HG03135 (cell line): ENCODE data around the gene TIE1.
A peak's percentile ranks its signal among the peaks of the same experiment; 100 is the strongest.

Experiments
- ATAC-seq: cut with Tn5 transposase; IDR thresholded peaks from one replicate; pipeline ENCODE4 v1.9.1; 2021; ENCODE audit warnings: mild to moderate bottlenecking, moderate library complexity; ENCODE audit not compliant: unreplicated experiment

The TIE1 gene

GRCh38 chr1:43334453-43335205, 33.8 kb downstream of the TIE1 start:
- no peak for ATAC-seq

DNA sequence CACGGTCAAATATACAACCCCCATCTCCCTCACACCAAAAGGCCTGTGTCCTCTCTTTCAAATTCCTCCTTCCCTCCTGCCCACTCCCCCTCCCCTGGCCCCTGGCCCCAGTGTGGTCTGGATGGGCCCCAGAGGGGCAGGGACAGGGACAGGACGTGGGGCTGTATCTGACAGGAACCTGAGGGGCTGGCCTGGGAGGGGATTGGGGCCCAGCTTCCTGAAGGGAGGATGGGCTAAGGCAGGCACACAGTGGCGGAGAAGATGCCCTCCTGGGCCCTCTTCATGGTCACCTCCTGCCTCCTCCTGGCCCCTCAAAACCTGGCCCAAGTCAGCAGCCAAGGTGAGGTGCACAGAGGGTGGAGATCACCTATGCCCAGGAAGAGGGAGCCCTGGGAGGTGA, 36.8 kb downstream of the TIE1 start, which contains the start of gene MPL:
MPL (plus strand) TSS at position 231 of the 400 bp plus-strand sequence; CDS start at position 262, 31 bp downstream.
- no peak for ATAC-seq

DNA sequence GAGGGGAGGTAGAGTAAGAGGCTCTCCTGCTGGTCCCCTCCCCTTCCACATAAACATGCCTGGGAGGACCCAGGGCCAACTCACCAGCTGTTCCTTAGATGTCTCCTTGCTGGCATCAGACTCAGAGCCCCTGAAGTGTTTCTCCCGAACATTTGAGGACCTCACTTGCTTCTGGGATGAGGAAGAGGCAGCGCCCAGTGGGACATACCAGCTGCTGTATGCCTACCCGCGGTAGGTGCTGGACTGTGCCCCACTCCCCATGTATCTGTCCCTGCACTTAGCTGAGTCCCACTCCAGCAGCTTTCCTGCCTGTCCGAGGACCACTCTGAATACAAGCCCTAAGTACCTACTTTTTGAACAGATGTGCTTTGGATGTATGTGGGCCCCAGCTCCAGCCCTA, 37.2 kb downstream of the TIE1 start:
- ATAC-seq, result no peak

GRCh38 chr1:43339584-43340232, 38.9 kb downstream of the TIE1 start:
- no peak for ATAC-seq

DNA sequence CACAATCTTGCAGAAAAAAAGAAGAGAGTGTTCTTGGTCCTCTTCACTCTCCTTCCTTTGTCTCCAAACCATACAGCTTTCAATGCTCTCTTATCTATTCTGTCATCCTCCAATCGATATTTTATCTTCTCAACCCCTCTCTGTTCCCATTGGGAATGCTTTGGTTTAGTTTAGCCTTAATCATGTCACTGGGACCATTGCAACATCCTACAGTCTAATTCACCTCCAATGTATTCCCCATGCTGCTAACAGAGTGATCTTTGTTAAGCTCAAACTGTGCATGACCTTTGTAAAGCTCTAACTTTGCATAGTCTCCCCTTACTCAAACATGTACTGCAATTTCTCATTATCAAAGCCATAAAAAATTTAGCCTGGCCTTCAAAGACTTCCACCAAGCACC, 39.8 kb downstream of the TIE1 start:
- ATAC-seq, result no peak

DNA sequence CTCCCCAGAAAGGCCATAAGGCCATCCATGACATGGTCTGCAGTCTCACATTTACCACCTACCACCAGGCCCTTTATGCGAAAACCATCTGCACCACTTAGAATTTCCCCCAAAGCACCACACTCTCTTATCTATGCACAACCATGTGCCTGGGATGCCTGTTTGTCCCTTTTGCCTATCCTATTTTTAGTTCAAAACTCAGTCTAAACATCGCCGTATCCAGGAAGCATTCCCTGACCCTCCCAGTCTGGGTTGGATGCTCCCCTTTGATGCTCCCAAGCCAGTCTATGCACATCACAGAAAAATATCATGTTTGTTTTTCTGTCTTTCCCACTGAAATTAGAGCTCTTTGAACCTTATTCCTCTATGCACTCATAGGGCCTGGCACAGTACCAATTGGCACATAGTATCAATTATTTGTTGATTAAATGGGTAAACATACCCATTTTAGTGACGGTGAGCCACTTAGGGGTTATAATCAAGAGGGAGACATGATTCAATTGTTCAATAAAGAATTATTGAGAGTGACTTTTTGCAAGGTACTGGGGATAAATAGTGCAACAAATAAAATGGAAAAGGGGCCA, 43.6 kb downstream of the TIE1 start:
- no peak for ATAC-seq

DNA sequence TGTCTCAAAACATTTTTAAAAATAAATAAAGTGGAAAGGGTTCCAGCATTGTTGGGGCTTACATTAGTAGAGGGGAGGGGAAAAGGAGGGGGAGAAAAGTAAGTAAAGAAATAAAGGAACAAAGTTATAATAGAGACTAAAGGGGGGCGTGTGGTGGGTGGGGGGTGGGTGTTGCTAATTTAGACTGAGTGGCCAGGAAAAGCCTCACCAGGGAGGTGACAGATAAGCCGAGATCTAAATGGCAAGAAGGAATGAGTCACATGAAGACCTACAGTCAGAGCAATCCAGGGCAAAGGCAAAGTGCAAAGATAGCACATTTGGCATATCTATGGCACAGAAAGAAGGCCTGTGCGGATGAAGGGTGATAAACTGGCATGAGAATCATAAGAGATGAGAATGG, 44.3 kb downstream of the TIE1 start:
- no peak for ATAC-seq

DNA sequence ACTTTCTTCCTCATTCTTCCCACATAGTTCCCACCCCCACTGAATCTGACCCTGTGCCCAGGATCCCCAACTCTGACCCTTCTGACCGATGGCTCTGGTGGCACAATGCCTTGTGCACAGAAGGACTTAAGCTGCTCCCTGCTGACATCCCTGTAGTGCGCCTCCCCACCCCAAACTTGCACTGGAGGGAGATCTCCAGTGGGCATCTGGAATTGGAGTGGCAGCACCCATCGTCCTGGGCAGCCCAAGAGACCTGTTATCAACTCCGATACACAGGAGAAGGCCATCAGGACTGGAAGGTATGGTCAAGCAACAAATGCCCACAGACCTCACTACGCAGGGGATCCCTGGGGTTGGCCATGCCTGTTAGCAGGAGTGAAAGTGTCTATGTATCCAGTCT, 45.9 kb downstream of the TIE1 start:
- ATAC-seq, result no peak

DNA sequence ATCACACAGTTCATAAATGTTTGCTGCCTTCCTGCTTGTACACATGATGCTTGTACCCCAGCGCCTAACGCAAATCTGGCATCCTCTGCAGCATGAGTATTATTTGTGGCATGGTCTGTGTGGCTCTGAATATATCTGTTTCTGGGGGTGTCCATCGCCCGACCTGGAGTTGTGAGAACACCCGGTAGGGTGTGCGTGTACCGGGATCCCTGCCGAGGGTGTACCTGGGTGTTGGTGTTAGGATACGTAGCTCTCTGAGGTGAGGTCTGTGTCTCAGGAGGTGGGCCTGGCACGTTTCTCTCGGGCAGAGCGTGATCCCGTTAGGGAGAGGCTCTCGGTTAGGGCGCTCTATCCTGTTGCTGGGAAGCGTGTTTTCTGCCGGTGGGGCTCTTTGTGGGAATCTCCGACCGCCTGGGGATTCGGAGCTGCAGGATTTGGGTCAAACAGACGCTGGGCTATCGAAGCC, 47.6 kb downstream of the TIE1 start:
- ATAC-seq, result no peak

DNA sequence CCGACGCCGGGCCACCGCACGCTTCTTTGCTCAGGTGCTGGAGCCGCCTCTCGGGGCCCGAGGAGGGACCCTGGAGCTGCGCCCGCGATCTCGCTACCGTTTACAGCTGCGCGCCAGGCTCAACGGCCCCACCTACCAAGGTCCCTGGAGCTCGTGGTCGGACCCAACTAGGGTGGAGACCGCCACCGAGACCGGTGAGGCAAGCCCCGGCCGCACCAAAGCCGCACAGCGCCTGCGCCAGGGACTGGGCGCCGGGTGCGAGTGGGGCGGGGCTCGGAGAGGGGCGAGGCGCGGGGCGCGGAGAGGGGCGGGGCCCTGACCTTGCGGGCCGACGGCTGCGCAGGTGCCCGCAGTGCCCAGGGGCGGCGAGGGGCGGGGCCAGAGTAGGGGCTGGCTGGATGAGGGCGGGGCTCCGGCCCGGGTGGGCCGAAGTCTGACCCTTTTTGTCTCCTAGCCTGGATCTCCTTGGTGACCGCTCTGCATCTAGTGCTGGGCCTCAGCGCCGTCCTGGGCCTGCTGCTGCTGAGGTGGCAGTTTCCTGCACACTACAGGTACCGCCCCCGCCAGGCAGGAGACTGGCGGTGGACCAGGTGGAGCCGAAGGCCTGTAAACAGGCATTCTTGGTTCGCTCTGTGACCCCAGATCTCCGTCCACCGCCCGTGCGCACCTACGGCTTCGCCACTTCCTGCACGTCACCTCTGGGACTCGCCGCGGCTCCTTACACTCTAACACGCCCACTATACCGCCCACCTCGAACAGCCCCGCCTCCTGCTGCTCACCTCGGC, 48.2 kb downstream of the TIE1 start:
- no peak for ATAC-seq

- no peak for ATAC-seq
These were observed 49.0 kb downstream of the TIE1 start for GRCh38 chr1:43349594-43350306.

DNA sequence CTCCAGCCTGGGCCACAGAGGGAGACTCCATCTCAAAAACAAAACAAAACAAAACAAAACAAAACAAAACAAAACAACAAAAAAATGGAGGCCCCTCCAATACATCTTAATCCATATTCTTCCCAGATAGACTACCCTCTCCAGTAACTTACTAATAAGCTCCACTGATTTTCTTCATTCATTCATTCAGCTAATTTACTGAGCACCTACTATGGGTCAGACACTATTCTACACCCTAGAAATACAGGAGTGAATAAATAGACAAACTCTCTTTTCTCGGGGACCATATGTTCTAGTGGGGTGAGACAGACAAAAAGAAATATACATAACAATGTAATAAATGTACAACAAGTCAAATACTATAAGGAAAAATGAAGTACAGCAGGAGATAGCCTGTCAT, 50.2 kb downstream of the TIE1 start:
- no peak for ATAC-seq

GRCh38 chr1:43351421-43352350, 50.9 kb downstream of the TIE1 start:
- no peak for ATAC-seq

DNA sequence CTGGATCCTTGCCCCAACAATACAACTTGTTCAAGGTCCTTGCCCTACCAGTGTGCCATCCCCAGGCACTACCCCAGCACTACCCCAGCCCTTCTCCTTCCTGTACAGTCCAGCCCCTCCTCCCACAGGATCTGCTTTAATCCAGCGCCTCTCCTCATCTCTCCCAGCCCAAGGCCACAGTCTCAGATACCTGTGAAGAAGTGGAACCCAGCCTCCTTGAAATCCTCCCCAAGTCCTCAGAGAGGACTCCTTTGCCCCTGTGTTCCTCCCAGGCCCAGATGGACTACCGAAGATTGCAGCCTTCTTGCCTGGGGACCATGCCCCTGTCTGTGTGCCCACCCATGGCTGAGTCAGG, 51.5 kb downstream of the TIE1 start:
- no peak for ATAC-seq

GRCh38 chr1:43352881-43353280, 52.1 kb downstream of the TIE1 start:
- no peak for ATAC-seq

DNA sequence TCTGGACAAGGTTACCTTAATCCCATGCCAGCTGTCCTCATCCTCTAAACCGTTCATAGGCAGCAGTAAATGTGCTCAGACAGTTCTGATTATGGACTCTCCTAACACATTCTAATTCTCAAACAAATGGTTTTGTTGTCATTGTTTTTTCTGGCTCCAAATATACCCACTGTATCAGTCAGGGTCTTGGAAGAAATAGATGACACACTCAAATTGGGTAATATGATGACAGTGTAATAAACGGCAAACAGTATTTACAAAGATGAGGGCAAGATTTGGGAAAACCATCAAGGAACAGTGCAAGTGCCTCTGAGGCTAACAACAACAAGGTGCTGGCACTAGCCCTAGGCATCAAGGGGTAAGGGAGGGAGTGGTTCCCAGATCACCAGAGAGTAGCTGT, 53.7 kb downstream of the TIE1 start:
- ATAC-seq, result no peak

- ATAC-seq, result no peak
These were observed 54.2 kb downstream of the TIE1 start for GRCh38 chr1:43354936-43355335.

DNA sequence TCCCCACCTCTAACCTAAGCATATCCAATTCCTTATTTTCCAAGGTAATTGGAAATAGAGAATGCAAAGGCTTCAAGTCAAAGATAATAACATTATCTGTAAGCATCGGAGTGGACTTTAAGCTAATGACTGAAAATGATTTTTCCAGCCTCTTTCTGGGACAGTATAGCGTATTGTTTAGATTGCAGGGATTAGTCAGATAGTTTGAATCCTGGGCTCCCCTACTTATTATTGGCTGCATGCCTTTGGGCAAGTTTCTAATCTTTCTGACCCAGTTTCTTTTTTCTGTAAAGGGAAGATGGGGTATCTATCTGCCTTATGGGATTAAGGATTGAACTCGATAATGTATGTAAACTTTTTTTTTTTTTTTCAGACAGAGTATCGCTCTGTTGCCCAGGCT, 56.5 kb downstream of the TIE1 start:
- ATAC-seq, result no peak

DNA sequence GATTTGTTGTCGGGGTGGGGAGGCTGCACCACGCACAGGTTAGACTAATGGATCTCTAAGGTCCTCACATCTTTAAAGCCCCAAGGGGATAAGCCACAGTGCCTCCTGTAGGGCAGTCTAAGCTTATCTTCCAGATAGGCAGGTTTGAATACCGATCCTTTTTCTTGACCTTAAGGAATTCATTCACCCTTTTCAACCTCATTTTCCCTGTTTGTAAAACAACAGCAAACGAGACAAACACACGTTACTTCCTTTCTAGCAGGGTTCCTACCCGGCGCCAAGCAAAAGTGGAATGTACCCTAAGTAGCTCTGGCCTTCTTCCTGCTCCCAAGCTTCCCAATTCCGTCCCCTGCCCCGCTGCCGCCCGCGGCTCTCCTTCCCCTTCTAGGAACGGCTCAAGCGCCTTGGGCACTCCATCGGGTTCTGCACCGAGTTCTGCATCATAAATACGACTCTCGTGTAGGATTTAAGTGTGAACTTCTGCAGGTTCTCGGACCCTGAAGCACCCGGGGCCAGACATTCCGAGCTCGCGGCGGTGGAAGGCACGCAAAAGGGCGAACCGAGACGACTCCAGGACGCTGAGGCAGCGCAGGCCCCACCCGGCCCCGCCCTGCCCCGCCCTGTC, 57.5 kb downstream of the TIE1 start:
- ATAC-seq, result peak; percentile 14
